Loucy (cell line): ENCODE results near the gene WDR26.
"Not testable (repeated sequence)": the region's sequence is repeated elsewhere in the genome, so short reads cannot be mapped to it uniquely, and the experiment has no call there.

Source experiments
- H2AFZ ChIP-seq: fragments of 200-600 bp; sonication (generic); 2 replicates; pipeline ENCODE4 v1.6.0; 2016; ENCODE audit warnings: antibody characterized with exemption, mild to moderate bottlenecking, low read length, moderate library complexity
- H3F3A ChIP-seq: fragments of 200-600 bp; 2 replicates; pipeline ENCODE4 v1.6.0; 2016; ENCODE audit warnings: antibody characterized with exemption, low read depth, mild to moderate bottlenecking
- H3K27me3 ChIP-seq: fragments of 200-600 bp; sonication (generic); 2 replicates; pipeline ENCODE4 v1.6.1; 2014; ENCODE audit warnings: low read length, mild to moderate bottlenecking; ENCODE audit not compliant: insufficient read depth, poor library complexity, severe bottlenecking
- H3K36me3 ChIP-seq: fragments of 200-600 bp; sonication (generic); 2 replicates; pipeline ENCODE4 v1.6.1; 2016; ENCODE audit warnings: low read length; ENCODE audit not compliant: insufficient read depth
- H3K4me1 ChIP-seq: fragments of 200-600 bp; sonication (generic); 2 replicates; pipeline ENCODE4 v1.5.1; 2014; ENCODE audit warnings: low read length, mild to moderate bottlenecking; ENCODE audit not compliant: insufficient read depth, poor library complexity, severe bottlenecking
- H3K4me2 ChIP-seq: fragments of 200-600 bp; sonication (generic); 2 replicates; pipeline ENCODE4 v1.6.0; 2014; ENCODE audit warnings: antibody characterized with exemption, low read length, low read depth, mild to moderate bottlenecking; ENCODE audit not compliant: poor library complexity, severe bottlenecking
- H3K4me3 ChIP-seq: fragments of 200-600 bp; sonication (generic); 2 replicates; pipeline ENCODE4 v1.5.1; 2014; ENCODE audit warnings: low read length, mild to moderate bottlenecking, mixed read lengths; ENCODE audit not compliant: poor library complexity, severe bottlenecking
- H3K79me2 ChIP-seq: fragments of 200-600 bp; sonication (generic); 2 replicates; pipeline ENCODE4 v1.6.1; 2014; ENCODE audit warnings: low read length; ENCODE audit not compliant: insufficient read depth
- H3K9ac ChIP-seq: fragments of 200-600 bp; sonication (generic); 2 replicates; pipeline ENCODE4 v1.6.0; 2014; ENCODE audit warnings: mild to moderate bottlenecking, low read depth, low read length, moderate library complexity; ENCODE audit not compliant: poor library complexity, severe bottlenecking
- H3K9me2 ChIP-seq: fragments of 200-600 bp; sonication (generic); replicated peaks from 2 replicates; pipeline ENCODE4 v1.6.1; 2016; ENCODE audit warnings: low read depth, low read length, mixed read lengths
- H3K9me3 ChIP-seq: fragments of 200-600 bp; sonication (generic); 2 replicates; pipeline ENCODE4 v1.6.1; 2014; ENCODE audit warnings: mild to moderate bottlenecking, antibody characterized with exemption, low read length, low read depth; ENCODE audit not compliant: insufficient read depth
- H4K20me1 ChIP-seq: fragments of 200-600 bp; sonication (generic); 2 replicates; pipeline ENCODE4 v1.6.0; 2014; ENCODE audit warnings: antibody characterized with exemption, low read length, mild to moderate bottlenecking; ENCODE audit not compliant: insufficient read depth, poor library complexity, severe bottlenecking
- CTCF ChIP-seq: fragments of 200-600 bp; sonication (generic); conservative IDR thresholded peaks from 2 replicates; pipeline ENCODE4 v1.5.1; 2014; ENCODE audit warnings: mild to moderate bottlenecking, antibody characterized with exemption, low read length
- EZH2phosphoT487 ChIP-seq: fragments of 200-600 bp; IDR thresholded peaks from 2 replicates; pipeline ENCODE4 v1.6.1; 2018; ENCODE audit warnings: antibody characterized with exemption, mild to moderate bottlenecking, moderate library complexity, borderline replicate concordance

WDR26 gene

GRCh38 chr1:224434691-224435317 is at the start of gene WDR26:
Gene WDR26 (minus strand): TSS chr1:224434797.
- Histone ChIP-seq H3K27me3 (no peaks in the 10 kb centered on the region), H3K9ac (peak within 1 kb of the TSS; percentile 80), H3K9me3 (no peaks in the 10 kb centered on the region), H3K79me2 (peaks cover 60% of the 10 kb centered on the region), H3K9me2 (no peaks in the 10 kb centered on the region), H3K4me2 (peak within 1 kb of the TSS; percentile 98), H3K36me3 (no peaks in the 10 kb centered on the region), H2AFZ (peak within 1 kb of the TSS; percentile 99), H3K4me3 (peak within 1 kb of the TSS; percentile 96), H4K20me1 (peaks cover 44% of the 10 kb centered on the region), H3K4me1 (peaks cover 47% of the 10 kb centered on the region), H3F3A (peaks cover 4% of the 10 kb centered on the region)
- no peak for TF ChIP-seq CTCF
- TF ChIP-seq EZH2phosphoT487 = no peak

- H3K27me3 ChIP-seq, H3K79me2 ChIP-seq, H3K9me3 ChIP-seq, H3K9me2 ChIP-seq, H3K9ac ChIP-seq, H3K4me3 ChIP-seq, H3F3A ChIP-seq, H3K36me3 ChIP-seq, H3K4me2 ChIP-seq, H2AFZ ChIP-seq, H4K20me1 ChIP-seq, H3K4me1 ChIP-seq: not testable (repeated sequence)
Measured at GRCh38 chr1:224483206-224483605, 48.6 kb upstream of the WDR26 start.

- H4K20me1 ChIP-seq = no peaks in the 10 kb centered on the region
- H3K9ac ChIP-seq = no peak overlapping the region
- no peaks in the 10 kb centered on the region for H3K79me2 ChIP-seq
- no peak overlapping the region for H2AFZ ChIP-seq
- H3K4me2 ChIP-seq = no peak overlapping the region
- H3K9me3 ChIP-seq = no peaks in the 10 kb centered on the region
- TF ChIP-seq CTCF (no peak), EZH2phosphoT487 (no peak)
- no peaks in the 10 kb centered on the region for H3K27me3 ChIP-seq
- H3K9me2 ChIP-seq = no peaks in the 10 kb centered on the region
- H3K4me1 ChIP-seq = no peaks in the 10 kb centered on the region
- H3F3A ChIP-seq = no peaks in the 10 kb centered on the region
- H3K4me3 ChIP-seq = no peak overlapping the region
- H3K36me3 ChIP-seq = no peaks in the 10 kb centered on the region
Measured at GRCh38 chr1:224482619-224483018, 48.0 kb upstream of the WDR26 start.

GRCh38 chr1:224481601-224482000 is 47.0 kb upstream of the WDR26 start:
- no peak overlapping the region for H3K4me3 ChIP-seq
- no peak overlapping the region for H2AFZ ChIP-seq
- no peaks in the 10 kb centered on the region for H4K20me1 ChIP-seq
- TF ChIP-seq EZH2phosphoT487 = no peak
- H3K4me2 ChIP-seq = no peak overlapping the region
- H3K9me3 ChIP-seq = no peaks in the 10 kb centered on the region
- no peaks in the 10 kb centered on the region for H3K79me2 ChIP-seq
- no peak overlapping the region for H3K9ac ChIP-seq
- H3K4me1 ChIP-seq = no peaks in the 10 kb centered on the region
- no peaks in the 10 kb centered on the region for H3K9me2 ChIP-seq
- H3F3A ChIP-seq = no peaks in the 10 kb centered on the region
- no peaks in the 10 kb centered on the region for H3K36me3 ChIP-seq
- H3K27me3 ChIP-seq = no peaks in the 10 kb centered on the region

GRCh38 chr1:224480888-224481459 is 46.4 kb upstream of the WDR26 start:
- not testable (repeated sequence) for H3K9me2 ChIP-seq, H3K79me2 ChIP-seq, H3K4me2 ChIP-seq, H3K4me3 ChIP-seq, H3K4me1 ChIP-seq, H3K9me3 ChIP-seq, H3K9ac ChIP-seq, H3F3A ChIP-seq, H4K20me1 ChIP-seq, H3K36me3 ChIP-seq, H3K27me3 ChIP-seq, H2AFZ ChIP-seq

GRCh38 chr1:224480200-224480599 is 45.6 kb upstream of the WDR26 start:
- H2AFZ ChIP-seq, H4K20me1 ChIP-seq: not testable (repeated sequence)

More at GRCh38 chr1:224480200-224480599, 45.6 kb upstream of the WDR26 start:
- H3K36me3 ChIP-seq, H3K4me1 ChIP-seq, H3K79me2 ChIP-seq, H3K9me2 ChIP-seq, H3K4me3 ChIP-seq, H3K9ac ChIP-seq, H3K4me2 ChIP-seq, H3K27me3 ChIP-seq, H3F3A ChIP-seq, H3K9me3 ChIP-seq: not testable (repeated sequence)
